ENCODE results near the gene AP2A2. TPM values are rescaled to one million over a fixed set of nuclear protein-coding genes. Genes with fewer than 3 reads are reported as not detected.

AP2A2 gene
- total RNA-seq, 1 donor from 2014 or later = 228 TPM

GRCh38 chr11:883527-883926, 42.1 kb upstream of the AP2A2 start:
- peaks cover 15% of the 10 kb centered on the region for H3K9me3 Mint-ChIP-seq (ENCODE audit: unreplicated experiment)
- H3K36me3 Mint-ChIP-seq (ENCODE audit: unreplicated experiment) = peaks cover 14% of the 10 kb centered on the region
- peaks cover 16% of the 10 kb centered on the region for H3K27me3 Mint-ChIP-seq (ENCODE audit: unreplicated experiment)
- no peak for DNase-seq
- H3K27ac Mint-ChIP-seq (ENCODE audit: unreplicated experiment) = no peak overlapping the region
- H3K4me1 Mint-ChIP-seq (ENCODE audit: low read depth, unreplicated experiment) = peaks cover 7% of the 10 kb centered on the region
- H3K4me3 Mint-ChIP-seq (ENCODE audit: unreplicated experiment) = no peak overlapping the region
- TF ChIP-seq CTCF (IDR thresholded peaks at IDR 0.05; ENCODE audit: partially characterized antibody, unreplicated experiment) = no peak

GRCh38 chr11:884578-885070, 41.0 kb upstream of the AP2A2 start:
- Mint-ChIP-seq H3K4me1 (ENCODE audit: low read depth, unreplicated experiment) (peaks cover 12% of the 10 kb centered on the region), H3K27me3 (ENCODE audit: unreplicated experiment) (peaks cover 19% of the 10 kb centered on the region), H3K9me3 (ENCODE audit: unreplicated experiment) (peaks cover 11% of the 10 kb centered on the region), H3K27ac (ENCODE audit: unreplicated experiment) (no peak overlapping the region), H3K36me3 (ENCODE audit: unreplicated experiment) (peaks cover 14% of the 10 kb centered on the region), H3K4me3 (ENCODE audit: unreplicated experiment) (no peak overlapping the region)
- no peak for TF ChIP-seq CTCF (IDR thresholded peaks at IDR 0.05; ENCODE audit: partially characterized antibody, unreplicated experiment)
- DNase-seq = no peak

GRCh38 chr11:886568-886967, 39.1 kb upstream of the AP2A2 start:
- DNase-seq = no peak

GRCh38 chr11:887589-887988, 38.1 kb upstream of the AP2A2 start:
- Mint-ChIP-seq H3K27ac (ENCODE audit: unreplicated experiment) (no peak overlapping the region), H3K4me3 (ENCODE audit: unreplicated experiment) (no peak overlapping the region), H3K9me3 (ENCODE audit: unreplicated experiment) (peaks cover 11% of the 10 kb centered on the region), H3K4me1 (ENCODE audit: low read depth, unreplicated experiment) (peaks cover 12% of the 10 kb centered on the region), H3K27me3 (ENCODE audit: unreplicated experiment) (peaks cover 23% of the 10 kb centered on the region), H3K36me3 (ENCODE audit: unreplicated experiment) (peaks cover 8% of the 10 kb centered on the region)
- TF ChIP-seq CTCF (IDR thresholded peaks at IDR 0.05; ENCODE audit: partially characterized antibody, unreplicated experiment) = no peak
- DNase-seq = no peak

More at GRCh38 chr11:886568-886967, 39.1 kb upstream of the AP2A2 start:
- Mint-ChIP-seq H3K36me3 (ENCODE audit: unreplicated experiment) (peaks cover 14% of the 10 kb centered on the region), H3K4me3 (ENCODE audit: unreplicated experiment) (no peak overlapping the region), H3K27ac (ENCODE audit: unreplicated experiment) (no peak overlapping the region), H3K27me3 (ENCODE audit: unreplicated experiment) (peaks cover 22% of the 10 kb centered on the region), H3K9me3 (ENCODE audit: unreplicated experiment) (peaks cover 14% of the 10 kb centered on the region), H3K4me1 (ENCODE audit: low read depth, unreplicated experiment) (peaks cover 17% of the 10 kb centered on the region)
- no peak for TF ChIP-seq CTCF (IDR thresholded peaks at IDR 0.05; ENCODE audit: partially characterized antibody, unreplicated experiment)

GRCh38 chr11:888310-889212, 37.1 kb upstream of the AP2A2 start:
- no peak for TF ChIP-seq CTCF (IDR thresholded peaks at IDR 0.05; ENCODE audit: partially characterized antibody, unreplicated experiment)
- Mint-ChIP-seq H3K36me3 (ENCODE audit: unreplicated experiment) (peaks cover 7% of the 10 kb centered on the region), H3K27me3 (ENCODE audit: unreplicated experiment) (peaks cover 22% of the 10 kb centered on the region), H3K9me3 (ENCODE audit: unreplicated experiment) (peaks cover 11% of the 10 kb centered on the region), H3K4me3 (ENCODE audit: unreplicated experiment) (peak overlapping the region; percentile 30), H3K27ac (ENCODE audit: unreplicated experiment) (peak overlapping the region; percentile 94), H3K4me1 (ENCODE audit: low read depth, unreplicated experiment) (peaks cover 12% of the 10 kb centered on the region)
- peak; percentile 47 for DNase-seq

Data from glutamatergic neuron (in vitro differentiated cells).